Activated T-helper 1 cell treated with anti-CD3 and anti-CD28 coated beads, Interleukin-12 subunit alpha, Interleukin-12 subunit beta, Interleukin-2, Interleukin-4 antibody, amounts not matched to agents 30 ng/mL and 10 ng/mL and 1 ng/mL, durations not matched to agents 14 hours and 24 hours and 36 hours (primary cell): Measurements from ENCODE around the gene ZBTB47. TPM values are rescaled to one million over a fixed set of nuclear protein-coding genes. Genes with fewer than 3 reads are reported as not detected.

Source experiments
- DNase-seq: peaks from one replicate; pipeline ENCODE4 v3.0.0; 2021; ENCODE audit warnings: low spot score
- H3K27ac Mint-ChIP-seq: one replicate; pipeline ENCODE4 v1.8.0; 2021; ENCODE audit warnings: mild to moderate bottlenecking, mixed read lengths
- H3K27me3 Mint-ChIP-seq: one replicate; pipeline ENCODE4 v1.8.0; 2022; ENCODE audit warnings: mild to moderate bottlenecking, moderate library complexity, mixed read lengths; ENCODE audit not compliant: insufficient read depth
- H3K36me3 Mint-ChIP-seq: one replicate; pipeline ENCODE4 v1.8.0; 2021; ENCODE audit warnings: low read depth, mixed read lengths
- H3K4me1 Mint-ChIP-seq: one replicate; pipeline ENCODE4 v1.8.0; 2021; ENCODE audit warnings: low read depth, mixed read lengths
- H3K4me3 Mint-ChIP-seq: one replicate; pipeline ENCODE4 v1.8.0; 2021; ENCODE audit warnings: mild to moderate bottlenecking, moderate library complexity, mixed read lengths
- H3K9me3 Mint-ChIP-seq: one replicate; pipeline ENCODE4 v1.8.0; 2021; ENCODE audit warnings: mixed read lengths
- intact Hi-C: fragments of 100-400 bp; cut with micrococcal nuclease; formaldehyde crosslinking; loops from one replicate; pipeline ENCODE4 v1.15.1; 2024
- total RNA-seq: library from RNA; stranded (reverse); gene quantifications from 2 replicates; pipeline ENCODE4 v1.2.3, GENCODE V29; 2022

ZBTB47 gene
- total RNA-seq, 1 donor from 2014 or later = 1.8 TPM

- DNase-seq = no peak
- H3K9me3 Mint-ChIP-seq = no peaks in the 10 kb centered on the region
- H3K4me3 Mint-ChIP-seq = no peak overlapping the region
- H3K27me3 Mint-ChIP-seq = peaks cover 14% of the 10 kb centered on the region
- H3K4me1 Mint-ChIP-seq = peaks cover 5% of the 10 kb centered on the region
- no peak overlapping the region for H3K27ac Mint-ChIP-seq
- intact Hi-C loops = no loop called here
- H3K36me3 Mint-ChIP-seq = no peaks in the 10 kb centered on the region
These were observed 32.7 kb downstream of the ZBTB47 start for GRCh38 chr3:42685891-42686820.

DNA sequence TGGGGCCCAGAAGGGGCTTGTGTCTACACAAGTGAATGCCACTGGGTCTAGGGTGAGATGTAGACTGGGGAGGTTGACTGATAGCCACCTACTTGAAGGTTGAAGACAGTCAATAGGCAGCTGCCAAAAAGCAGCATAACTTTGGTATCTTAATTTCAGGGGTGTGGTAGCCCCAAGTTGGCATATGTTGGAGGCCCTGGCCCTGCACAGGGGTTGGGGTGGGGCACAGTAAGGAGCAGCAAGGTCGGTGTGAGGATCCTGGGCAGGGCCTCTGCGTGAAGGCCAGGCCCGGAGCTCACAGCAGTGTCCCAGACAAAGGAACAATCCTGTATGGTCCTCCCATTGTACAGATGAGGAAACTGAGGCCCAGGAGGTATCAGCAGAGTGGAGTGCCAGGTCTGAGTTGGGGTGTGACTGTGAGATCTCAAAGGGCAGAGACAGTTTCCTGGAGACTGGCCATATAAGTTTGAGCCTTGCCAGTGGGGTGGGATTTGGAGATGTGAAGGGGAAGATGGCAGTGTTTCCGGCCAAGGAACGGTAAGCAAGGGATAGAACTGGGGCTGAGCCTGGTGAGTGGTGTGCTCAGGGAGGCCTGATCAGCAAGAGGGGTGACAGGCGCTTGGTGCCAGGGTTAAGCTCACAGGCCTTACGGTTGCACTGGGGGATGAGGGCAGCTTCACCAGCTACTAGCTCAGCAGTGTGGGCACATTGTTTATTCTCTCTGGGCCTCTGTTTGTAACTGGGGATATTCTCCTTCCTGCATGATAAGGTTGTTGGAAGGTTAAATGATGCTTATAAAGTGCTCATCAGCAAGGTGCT lies 33.5 kb downstream of the ZBTB47 start:
- intact Hi-C loops = no loop called here
- peaks cover 12% of the 10 kb centered on the region for H3K27me3 Mint-ChIP-seq
- H3K9me3 Mint-ChIP-seq = no peaks in the 10 kb centered on the region
- no peak overlapping the region for H3K27ac Mint-ChIP-seq
- H3K4me3 Mint-ChIP-seq = no peak overlapping the region
- no peak for DNase-seq
- H3K36me3 Mint-ChIP-seq = no peaks in the 10 kb centered on the region
- peaks cover 5% of the 10 kb centered on the region for H3K4me1 Mint-ChIP-seq

DNA sequence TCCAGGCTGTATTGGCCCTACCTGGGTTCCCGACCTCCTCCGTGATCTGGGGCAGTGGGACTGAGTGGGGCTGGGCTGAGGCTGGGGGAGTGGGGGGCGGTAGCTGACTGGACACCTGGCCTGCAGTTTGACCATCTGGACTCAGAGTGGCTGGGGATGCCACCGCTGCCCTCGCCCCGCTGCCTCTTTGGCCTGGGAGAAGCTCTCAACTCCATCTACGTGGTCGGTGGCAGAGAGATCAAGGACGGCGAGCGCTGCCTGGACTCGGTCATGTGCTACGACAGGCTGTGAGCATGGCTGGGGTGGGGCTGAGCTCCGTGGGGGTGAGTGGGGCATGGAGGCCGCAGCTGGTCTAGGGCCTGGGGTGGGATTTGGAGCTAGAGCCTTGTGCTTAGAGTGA lies 34.5 kb downstream of the ZBTB47 start:
- H3K4me1 Mint-ChIP-seq = peaks cover 5% of the 10 kb centered on the region
- no peaks in the 10 kb centered on the region for H3K36me3 Mint-ChIP-seq
- peaks cover 8% of the 10 kb centered on the region for H3K27me3 Mint-ChIP-seq
- DNase-seq = no peak
- no peak overlapping the region for H3K4me3 Mint-ChIP-seq
- H3K27ac Mint-ChIP-seq = no peak overlapping the region
- intact Hi-C loops = no loop called here
- H3K9me3 Mint-ChIP-seq = no peaks in the 10 kb centered on the region

DNA sequence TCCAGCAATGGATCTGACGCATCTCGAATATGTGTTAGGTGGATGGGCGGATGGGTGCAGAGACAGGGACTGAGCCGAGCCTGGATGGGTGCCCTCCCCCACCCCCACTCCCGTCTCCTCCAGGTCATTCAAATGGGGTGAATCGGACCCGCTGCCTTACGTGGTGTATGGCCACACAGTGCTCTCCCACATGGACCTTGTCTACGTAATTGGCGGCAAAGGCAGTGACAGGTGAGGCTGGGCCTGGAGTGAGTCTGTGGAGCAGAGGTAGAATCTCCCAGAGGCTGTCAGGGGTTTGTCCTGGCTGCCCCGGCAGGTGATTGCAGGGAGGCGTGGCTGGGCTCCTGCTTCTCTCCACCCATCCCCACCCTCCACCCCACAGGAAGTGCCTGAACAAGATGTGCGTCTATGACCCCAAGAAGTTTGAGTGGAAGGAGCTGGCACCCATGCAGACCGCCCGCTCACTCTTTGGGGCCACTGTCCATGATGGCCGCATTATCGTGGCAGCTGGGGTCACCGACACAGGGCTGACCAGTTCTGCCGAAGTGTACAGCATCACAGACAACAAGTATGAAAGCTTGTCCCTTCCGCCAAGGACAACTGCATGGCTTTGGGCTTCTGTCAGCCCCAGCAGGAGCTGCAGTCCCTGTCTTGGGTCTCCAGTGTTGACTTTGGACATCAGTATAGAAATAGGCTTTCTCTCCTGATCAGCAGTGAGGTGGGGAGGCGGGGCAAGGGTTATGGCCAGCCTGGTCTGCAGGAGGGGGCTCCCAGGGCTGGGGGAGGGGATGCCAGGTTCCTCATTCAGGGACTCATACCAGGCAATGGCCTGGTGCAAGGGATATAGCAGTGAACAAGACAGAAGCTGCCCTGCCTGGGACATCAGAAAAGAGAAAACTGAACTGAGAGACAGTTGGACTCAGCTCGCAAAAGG lies 35.3 kb downstream of the ZBTB47 start:
- Mint-ChIP-seq H3K9me3 (no peaks in the 10 kb centered on the region), H3K27me3 (peaks cover 7% of the 10 kb centered on the region), H3K4me1 (peaks cover 5% of the 10 kb centered on the region)

DNA sequence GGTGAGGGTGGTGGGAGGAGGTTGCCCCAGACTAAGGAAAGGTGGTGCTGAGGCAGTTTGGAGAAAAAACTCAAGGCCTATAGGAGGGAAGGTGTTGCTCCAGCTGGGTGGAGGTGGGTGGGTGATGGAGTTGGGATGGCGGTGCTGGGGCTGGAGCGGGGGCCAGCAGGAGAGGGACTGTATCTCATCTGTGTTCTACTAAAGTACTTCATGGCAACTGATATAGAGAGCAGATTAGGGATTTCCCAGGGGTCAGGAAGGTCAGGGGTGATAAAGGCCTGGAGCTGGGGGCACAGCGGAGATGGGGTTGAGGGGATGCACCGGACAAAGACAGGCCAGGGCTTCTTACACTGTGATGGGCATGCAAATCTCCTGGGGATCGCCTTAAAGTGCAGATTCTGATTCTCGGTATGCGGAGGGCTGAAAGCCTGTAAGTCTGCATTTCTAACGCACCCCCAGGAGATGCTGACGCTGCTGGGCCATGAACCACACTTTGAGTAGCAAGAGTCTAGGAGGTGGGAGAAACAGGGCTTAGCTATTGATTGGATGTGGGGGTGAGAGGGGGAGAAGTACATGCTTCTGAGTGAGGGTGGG lies 36.0 kb downstream of the ZBTB47 start:
- intact Hi-C loops = no loop called here
- Mint-ChIP-seq H3K9me3 (no peaks in the 10 kb centered on the region), H3K36me3 (no peaks in the 10 kb centered on the region), H3K27ac (no peak overlapping the region), H3K4me3 (no peak overlapping the region), H3K4me1 (peaks cover 5% of the 10 kb centered on the region), H3K27me3 (peaks cover 7% of the 10 kb centered on the region)
- DNase-seq = no peak

More for the DNA sequence above, 35.3 kb downstream of the ZBTB47 start:
- intact Hi-C loops = no loop called here
- DNase-seq = no peak
- Mint-ChIP-seq H3K27ac (no peak overlapping the region), H3K36me3 (no peaks in the 10 kb centered on the region), H3K4me3 (no peak overlapping the region)

DNA sequence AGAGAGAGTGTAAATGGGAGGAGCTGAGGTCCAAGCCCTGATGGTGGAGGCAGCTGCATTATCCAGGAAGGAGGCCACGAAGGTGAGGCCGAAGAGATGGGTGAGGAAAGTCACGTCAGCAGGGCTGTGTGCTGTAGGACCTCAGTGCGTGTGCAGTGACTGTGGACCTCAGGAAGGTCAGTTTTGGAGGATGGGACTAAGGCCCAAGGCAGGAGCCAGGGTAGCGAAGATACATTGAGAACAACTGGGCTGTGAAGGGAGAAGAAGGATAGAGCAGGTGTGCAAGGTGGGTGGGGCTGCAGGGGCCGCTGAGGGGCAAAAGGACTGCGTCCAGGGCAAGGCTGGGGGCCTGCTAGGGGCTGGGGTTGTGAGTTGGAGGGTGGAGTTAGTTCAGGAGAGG lies 36.7 kb downstream of the ZBTB47 start:
- Mint-ChIP-seq H3K4me1 (peaks cover 5% of the 10 kb centered on the region), H3K27ac (no peak overlapping the region), H3K9me3 (no peaks in the 10 kb centered on the region), H3K36me3 (no peaks in the 10 kb centered on the region), H3K27me3 (peaks cover 5% of the 10 kb centered on the region), H3K4me3 (no peak overlapping the region)
- intact Hi-C loops = no loop called here
- no peak for DNase-seq

- intact Hi-C loops = no loop called here
- Mint-ChIP-seq H3K27ac (no peak overlapping the region), H3K36me3 (no peaks in the 10 kb centered on the region), H3K9me3 (no peaks in the 10 kb centered on the region), H3K27me3 (peaks cover 5% of the 10 kb centered on the region), H3K4me3 (no peak overlapping the region), H3K4me1 (peaks cover under 1% of the 10 kb centered on the region)
- DNase-seq = no peak
These were observed 37.5 kb downstream of the ZBTB47 start for GRCh38 chr3:42690766-42691680.

DNA sequence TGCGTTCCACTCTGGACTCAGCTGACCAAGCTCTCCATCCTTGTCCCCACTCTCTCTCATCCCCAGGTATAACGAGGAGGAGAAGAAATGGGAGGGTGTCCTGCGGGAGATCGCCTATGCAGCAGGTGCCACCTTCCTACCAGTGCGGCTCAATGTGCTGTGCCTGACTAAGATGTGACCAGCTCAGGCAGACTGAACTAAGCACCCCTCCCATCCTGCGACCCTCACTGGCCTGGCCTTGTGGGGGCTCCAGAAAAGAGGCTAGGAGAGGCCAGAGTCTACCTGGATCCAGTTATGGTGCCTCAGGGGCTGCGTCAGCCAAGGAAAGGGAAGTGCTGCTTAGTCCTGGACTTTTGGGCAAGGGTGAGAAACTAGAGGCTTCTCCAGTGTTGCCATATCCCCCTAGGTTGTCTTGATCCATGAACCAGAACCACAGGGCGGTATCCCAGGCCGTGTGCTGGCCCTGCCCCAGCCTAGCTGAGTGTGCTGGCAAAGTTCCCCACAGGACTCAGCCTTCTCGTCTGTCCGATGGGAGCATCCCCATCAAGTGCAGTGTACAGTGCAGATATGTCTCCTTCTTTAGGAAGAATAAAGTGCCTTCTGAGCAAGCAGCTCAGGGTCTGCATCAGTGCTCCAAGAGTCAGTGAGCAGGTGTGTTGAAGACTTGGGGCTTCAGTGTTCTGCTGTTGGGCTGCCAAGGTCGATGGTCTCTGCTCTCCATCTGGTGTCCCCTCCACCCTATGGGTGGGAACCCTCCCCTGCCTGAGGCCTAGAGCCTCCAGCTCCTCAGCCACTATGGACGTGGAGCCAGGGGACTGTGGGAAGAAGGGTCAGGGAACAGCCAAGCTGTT lies 38.5 kb downstream of the ZBTB47 start:
- Mint-ChIP-seq H3K9me3 (no peaks in the 10 kb centered on the region), H3K27ac (no peak overlapping the region), H3K36me3 (no peaks in the 10 kb centered on the region), H3K27me3 (no peaks in the 10 kb centered on the region), H3K4me1 (no peaks in the 10 kb centered on the region), H3K4me3 (no peak overlapping the region)
- DNase-seq = no peak
- intact Hi-C loops = no loop called here

DNA sequence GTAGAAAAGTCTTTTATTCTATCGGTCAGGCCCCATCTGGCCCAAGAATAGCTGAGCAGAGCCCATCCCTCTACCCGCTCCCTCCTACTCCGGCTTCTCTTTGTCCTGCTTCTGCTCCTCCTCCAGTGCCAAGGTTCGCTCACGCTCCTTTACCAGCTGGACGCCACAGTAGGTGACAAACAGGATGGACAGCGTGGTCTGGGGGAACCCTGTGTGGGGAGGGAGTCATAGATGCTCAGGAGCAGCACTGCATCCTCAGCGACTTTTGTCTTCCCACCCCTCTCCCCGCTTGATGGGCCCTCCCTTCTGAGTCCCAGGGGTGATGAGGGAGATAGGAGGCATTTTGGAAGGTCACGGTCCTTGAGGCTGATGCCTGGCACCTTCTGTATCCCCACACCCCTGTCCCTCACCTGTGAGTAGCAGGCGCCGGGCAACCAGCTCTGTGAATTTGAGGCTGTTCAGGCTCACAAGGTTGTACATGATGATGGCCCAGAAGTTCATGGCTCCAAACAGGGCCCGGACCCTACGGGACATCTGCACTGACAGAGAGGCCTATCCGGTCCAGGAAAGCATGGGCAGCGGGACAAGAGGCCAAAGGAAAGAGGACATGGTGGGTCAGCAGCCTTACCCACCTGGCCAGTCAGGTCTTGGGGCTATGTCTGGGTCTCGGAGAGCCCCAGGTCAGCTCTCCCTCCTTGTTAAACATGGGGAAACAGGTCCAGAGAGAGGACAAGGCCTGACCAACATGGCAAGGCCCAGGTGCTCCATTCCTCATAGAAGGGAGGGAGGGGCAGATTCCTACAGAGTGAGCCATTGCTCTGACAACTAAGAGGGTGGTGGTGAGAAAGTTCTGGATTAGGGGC lies 39.4 kb downstream of the ZBTB47 start:
- Mint-ChIP-seq H3K4me1 (no peaks in the 10 kb centered on the region), H3K9me3 (no peaks in the 10 kb centered on the region), H3K27ac (no peak overlapping the region), H3K27me3 (no peaks in the 10 kb centered on the region), H3K36me3 (no peaks in the 10 kb centered on the region), H3K4me3 (no peak overlapping the region)
- no peak for DNase-seq
- intact Hi-C loops = no loop called here

GRCh38 chr3:42693530-42693930 lies 40.0 kb downstream of the ZBTB47 start:
- no peaks in the 10 kb centered on the region for H3K36me3 Mint-ChIP-seq
- H3K27ac Mint-ChIP-seq = no peak overlapping the region
- H3K9me3 Mint-ChIP-seq = no peaks in the 10 kb centered on the region
- intact Hi-C loops = no loop called here
- H3K4me1 Mint-ChIP-seq = no peaks in the 10 kb centered on the region
- no peak for DNase-seq
- no peak overlapping the region for H3K4me3 Mint-ChIP-seq
- H3K27me3 Mint-ChIP-seq = no peaks in the 10 kb centered on the region
